C4-2B (cell line): Measurements from ENCODE around the gene RNF207.

Experiments used
- ZFX ChIP-seq: fragments of 450-650 bp; IDR thresholded peaks from 2 replicates; pipeline ENCODE4 v1.6.1; 2017
- TF ChIP-seq, protein P1 (sequence below): fragments of 450-650 bp; conservative IDR thresholded peaks from 2 replicates; pipeline ENCODE4 v1.5.1; 2017; ENCODE audit warnings: mild to moderate bottlenecking

DNA sequence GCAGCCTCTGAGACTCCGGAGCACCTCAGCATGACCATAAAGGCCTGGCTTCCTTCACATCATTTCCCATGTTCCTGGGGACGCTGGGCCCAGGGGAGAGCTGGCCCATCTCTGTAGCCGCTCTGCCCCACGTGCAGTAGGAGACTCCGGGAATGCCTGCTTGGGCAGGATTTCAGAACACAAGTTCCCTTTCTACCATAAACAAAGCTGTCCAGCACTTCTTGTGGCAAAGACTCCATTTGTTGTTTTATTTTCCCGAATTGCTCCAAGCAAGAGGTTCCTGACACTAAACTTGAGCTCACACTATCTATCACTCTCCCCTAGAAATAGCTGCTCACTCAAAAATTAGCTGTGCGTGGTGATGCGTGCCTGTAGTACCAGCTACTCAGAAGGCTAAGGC lies 47.7 kb upstream of the RNF207 start:
- TF ChIP-seq, protein P1, sequence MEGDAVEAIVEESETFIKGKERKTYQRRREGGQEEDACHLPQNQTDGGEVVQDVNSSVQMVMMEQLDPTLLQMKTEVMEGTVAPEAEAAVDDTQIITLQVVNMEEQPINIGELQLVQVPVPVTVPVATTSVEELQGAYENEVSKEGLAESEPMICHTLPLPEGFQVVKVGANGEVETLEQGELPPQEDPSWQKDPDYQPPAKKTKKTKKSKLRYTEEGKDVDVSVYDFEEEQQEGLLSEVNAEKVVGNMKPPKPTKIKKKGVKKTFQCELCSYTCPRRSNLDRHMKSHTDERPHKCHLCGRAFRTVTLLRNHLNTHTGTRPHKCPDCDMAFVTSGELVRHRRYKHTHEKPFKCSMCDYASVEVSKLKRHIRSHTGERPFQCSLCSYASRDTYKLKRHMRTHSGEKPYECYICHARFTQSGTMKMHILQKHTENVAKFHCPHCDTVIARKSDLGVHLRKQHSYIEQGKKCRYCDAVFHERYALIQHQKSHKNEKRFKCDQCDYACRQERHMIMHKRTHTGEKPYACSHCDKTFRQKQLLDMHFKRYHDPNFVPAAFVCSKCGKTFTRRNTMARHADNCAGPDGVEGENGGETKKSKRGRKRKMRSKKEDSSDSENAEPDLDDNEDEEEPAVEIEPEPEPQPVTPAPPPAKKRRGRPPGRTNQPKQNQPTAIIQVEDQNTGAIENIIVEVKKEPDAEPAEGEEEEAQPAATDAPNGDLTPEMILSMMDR: no peak
- no peak for TF ChIP-seq ZFX
